HepG2 (cell line): ENCODE measurements around the gene KIRREL3. TPM values are rescaled to one million over a fixed set of nuclear protein-coding genes. Genes with fewer than 3 reads are reported as not detected.

Experiments used
- ATAC-seq: fragments of 200-7000 bp; cut with Tn5 transposase; 3 replicates; pipeline ENCODE4 v1.9.1; 2020; ENCODE audit warnings: mild to moderate bottlenecking, moderate library complexity
- BruUV-seq: library from RNA; stranded (reverse); fragments of 400-500 nt; replicated peaks from 2 replicates; lab custom pipeline; 2021; lab: Mats Ljungman, UMichigan
- CTCF ChIA-PET: fragments of 300-600 bp; formaldehyde crosslinking; extraction: SDS; loops from one replicate; lab custom pipeline; 2021; ENCODE audit warnings: low total read pairs, inconsistent platforms, low intra/inter-chr PET ratio; lab: Yijun Ruan, JAX
- POLR2A ChIA-PET: fragments of 350-600 bp; sonication (Branson Sonifier 250); formaldehyde crosslinking; loops from one replicate; lab custom pipeline; 2020; ENCODE audit warnings: antibody characterized with exemption, inconsistent platforms; lab: Yijun Ruan, JAX
- DNase-seq: peaks from one replicate; pipeline ENCODE4 v3.0.0-alpha.2; 2015; ENCODE audit warnings: low spot score
- FAIRE-seq: peaks from 3 replicates; lab custom pipeline; 2011; peaks lifted over from hg19 to GRCh38; lab: Jason Lieb, UNC
- H2AFZ ChIP-seq: one replicate; pipeline ENCODE4 v1.6.1; 2011; ENCODE audit warnings: low read length, inconsistent platforms
- H3K27ac ChIP-seq: fragments of 300-600 bp; 3 replicates; pipeline ENCODE4 v1.8.0; 2011; ENCODE audit warnings: mixed run types, mild to moderate bottlenecking, mixed read lengths, low read length, inconsistent platforms; ENCODE audit not compliant: insufficient read depth; ENCODE audit errors: extremely low read length
- H3K27me3 ChIP-seq, 2 experiments: fragments of 200-600 bp in 1 of 2; 2 replicates in 1 of 2; 3 replicates in 1 of 2; pipeline versions ENCODE4 v1.6.0 to v1.8.0; 2011; ENCODE audit warnings: low read length in 2 of 2, mild to moderate bottlenecking in 2 of 2, moderate library complexity in 2 of 2, inconsistent platforms in 1 of 2; ENCODE audit not compliant: insufficient read depth in 2 of 2, control insufficient read depth in 1 of 2
- H3K36me3 ChIP-seq, 2 experiments: fragments of 200-600 bp in 1 of 2; replicated peaks in 1 of 2; 2 replicates in 1 of 2; 3 replicates in 1 of 2; pipeline versions ENCODE4 v1.5.1 to v1.8.0; 2011; ENCODE audit warnings: low read length in 2 of 2, inconsistent platforms in 1 of 2; ENCODE audit not compliant: insufficient read depth in 2 of 2, control insufficient read depth in 1 of 2
- H3K4me1 ChIP-seq: 2 replicates; pipeline ENCODE4 v1.5.1; 2012; ENCODE audit warnings: low read length, inconsistent platforms; ENCODE audit not compliant: insufficient read depth
- H3K4me2 ChIP-seq: 2 replicates; pipeline ENCODE4 v1.6.0; 2011; ENCODE audit warnings: low read depth, low read length, inconsistent platforms
- H3K4me3 ChIP-seq, 3 experiments: fragments of 200-600 bp in 1 of 3; sonication (generic), shearing (Covaris generic) in 1 of 3; replicated peaks in 1 of 3; 2 replicates each; pipeline ENCODE4 v1.5.1; 2011 to 2016; ENCODE audit warnings: low read length in 3 of 3, inconsistent platforms in 2 of 3, low read depth in 2 of 3, mild to moderate bottlenecking in 2 of 3, control low read depth in 1 of 3, mixed read lengths in 1 of 3; ENCODE audit not compliant: insufficient read depth in 1 of 3
- H3K79me2 ChIP-seq: one replicate; pipeline ENCODE4 v1.6.1; 2011; ENCODE audit warnings: low read length, inconsistent platforms; ENCODE audit not compliant: insufficient read depth
- H3K9ac ChIP-seq: 2 replicates; pipeline ENCODE4 v1.6.0; 2011; ENCODE audit warnings: mild to moderate bottlenecking, low read depth, low read length, inconsistent platforms; ENCODE audit not compliant: insufficient read depth
- H3K9me3 ChIP-seq: 2 replicates; pipeline ENCODE4 v1.5.1; 2012; ENCODE audit warnings: mild to moderate bottlenecking, low read length
- H4K20me1 ChIP-seq: 2 replicates; pipeline ENCODE4 v1.6.0; 2011; ENCODE audit warnings: inconsistent platforms, mild to moderate bottlenecking, low read length, moderate library complexity; ENCODE audit not compliant: insufficient read depth
- ASH2L ChIP-seq: fragments of 300-600, 200-600 bp; sonication (generic); IDR thresholded peaks from 2 replicates; pipeline ENCODE4 v1.7.0; 2017; ENCODE audit warnings: low read depth, mild to moderate bottlenecking, moderate library complexity, mixed read lengths, low read length; ENCODE audit not compliant: insufficient read length
- FOSL2 ChIP-seq: sonication (generic); formaldehyde crosslinking; IDR thresholded peaks from 2 replicates; pipeline ENCODE4 v1.4.0; 2020; ENCODE audit warnings: missing genetic modification reagents
- PRDM4 ChIP-seq: sonication (generic); formaldehyde crosslinking; IDR thresholded peaks from 2 replicates; pipeline ENCODE4 v1.9.0; 2021; ENCODE audit warnings: missing genetic modification reagents, borderline replicate concordance
- XRCC5 ChIP-seq: fragments of 200-400 bp; formaldehyde crosslinking; optimal IDR thresholded peaks from 2 replicates; pipeline ENCODE3; 2017; ENCODE audit warnings: mild to moderate bottlenecking, low read length
- ZNF446 ChIP-seq: sonication (generic); formaldehyde crosslinking; IDR thresholded peaks from 2 replicates; pipeline ENCODE4 v1.5.0; 2020; ENCODE audit warnings: mild to moderate bottlenecking, missing genetic modification reagents
- ZNF558 ChIP-seq: sonication (generic); formaldehyde crosslinking; IDR thresholded peaks from 2 replicates; pipeline ENCODE4 v1.9.0; 2022; ENCODE audit warnings: mild to moderate bottlenecking, missing genetic modification reagents, borderline replicate concordance
- ZNF616 ChIP-seq: sonication (generic); formaldehyde crosslinking; IDR thresholded peaks from 2 replicates; pipeline ENCODE4 v1.5.0; 2020; ENCODE audit warnings: low read depth, mild to moderate bottlenecking, missing genetic modification reagents
- ZNF816 ChIP-seq: sonication (generic); formaldehyde crosslinking; IDR thresholded peaks from 2 replicates; pipeline ENCODE4 v1.8.0; 2022; ENCODE audit warnings: missing genetic modification reagents, mild to moderate bottlenecking, borderline replicate concordance
- WGBS: methylation state at CpG from one replicate; pipeline ENCODE4 v1.1.6; 2017; ENCODE audit warnings: low lambda C conversion rate; 5-methylcytosine and 5-hydroxymethylcytosine counted together
- in situ Hi-C: cut with HindIII; loops from 2 replicates; pipeline ENCODE4 v1.10.0; 2017; ENCODE audit warnings: low pct_unique_long_range_greater_than_20kb; ENCODE audit not compliant: extremely low pct_ligation_motif_present
- intact Hi-C: fragments of 100-400 bp; cut with micrococcal nuclease; formaldehyde crosslinking; loops from one replicate; pipeline ENCODE4 v1.10.0; 2022; ENCODE audit not compliant: unreplicated experiment
- polyA plus RNA-seq, 8 experiments: library from polyadenylated mRNA; depleted of rRNA in 3 of 8; stranded (reverse) in 7 of 8; unstranded in 1 of 8; fragments of >200 nt; fragmentation: Illumina TruSeq in 4 of 8; extraction: Trizol in 4 of 8; gene quantifications; 2 replicates each; pipeline versions ENCODE4 v1.2.1 to v1.2.3, GENCODE V29; 2011 to 2016; ENCODE audit warnings: low read depth in 4 of 8, missing spikeins in 1 of 8, mixed read lengths in 1 of 8; ENCODE audit not compliant: insufficient read depth in 1 of 8
- total RNA-seq, 5 experiments: library from RNA; depleted of rRNA; stranded (reverse); fragments of >200 nt; fragmentation: Illumina TruSeq; extraction: Trizol; gene quantifications; 2 replicates each; pipeline ENCODE4 v1.2.3, GENCODE V29; 2016; ENCODE audit warnings: low read depth in 1 of 5
- TF ChIP-seq, protein P1 (sequence below): sonication (generic); formaldehyde crosslinking; IDR thresholded peaks from 2 replicates; pipeline ENCODE4 v1.5.1; 2020; ENCODE audit warnings: mild to moderate bottlenecking, missing genetic modification reagents, moderate library complexity

The KIRREL3 gene
- total and polyA plus RNA-seq, 2 of the 13 experiments (the other 11 are each of a cell fraction or from before 2014, with no cell fraction given): not detected

GRCh38 chr11:126474220-126474619 is 526.4 kb downstream of the KIRREL3 start (continued):
- TF ChIP-seq, protein P1, sequence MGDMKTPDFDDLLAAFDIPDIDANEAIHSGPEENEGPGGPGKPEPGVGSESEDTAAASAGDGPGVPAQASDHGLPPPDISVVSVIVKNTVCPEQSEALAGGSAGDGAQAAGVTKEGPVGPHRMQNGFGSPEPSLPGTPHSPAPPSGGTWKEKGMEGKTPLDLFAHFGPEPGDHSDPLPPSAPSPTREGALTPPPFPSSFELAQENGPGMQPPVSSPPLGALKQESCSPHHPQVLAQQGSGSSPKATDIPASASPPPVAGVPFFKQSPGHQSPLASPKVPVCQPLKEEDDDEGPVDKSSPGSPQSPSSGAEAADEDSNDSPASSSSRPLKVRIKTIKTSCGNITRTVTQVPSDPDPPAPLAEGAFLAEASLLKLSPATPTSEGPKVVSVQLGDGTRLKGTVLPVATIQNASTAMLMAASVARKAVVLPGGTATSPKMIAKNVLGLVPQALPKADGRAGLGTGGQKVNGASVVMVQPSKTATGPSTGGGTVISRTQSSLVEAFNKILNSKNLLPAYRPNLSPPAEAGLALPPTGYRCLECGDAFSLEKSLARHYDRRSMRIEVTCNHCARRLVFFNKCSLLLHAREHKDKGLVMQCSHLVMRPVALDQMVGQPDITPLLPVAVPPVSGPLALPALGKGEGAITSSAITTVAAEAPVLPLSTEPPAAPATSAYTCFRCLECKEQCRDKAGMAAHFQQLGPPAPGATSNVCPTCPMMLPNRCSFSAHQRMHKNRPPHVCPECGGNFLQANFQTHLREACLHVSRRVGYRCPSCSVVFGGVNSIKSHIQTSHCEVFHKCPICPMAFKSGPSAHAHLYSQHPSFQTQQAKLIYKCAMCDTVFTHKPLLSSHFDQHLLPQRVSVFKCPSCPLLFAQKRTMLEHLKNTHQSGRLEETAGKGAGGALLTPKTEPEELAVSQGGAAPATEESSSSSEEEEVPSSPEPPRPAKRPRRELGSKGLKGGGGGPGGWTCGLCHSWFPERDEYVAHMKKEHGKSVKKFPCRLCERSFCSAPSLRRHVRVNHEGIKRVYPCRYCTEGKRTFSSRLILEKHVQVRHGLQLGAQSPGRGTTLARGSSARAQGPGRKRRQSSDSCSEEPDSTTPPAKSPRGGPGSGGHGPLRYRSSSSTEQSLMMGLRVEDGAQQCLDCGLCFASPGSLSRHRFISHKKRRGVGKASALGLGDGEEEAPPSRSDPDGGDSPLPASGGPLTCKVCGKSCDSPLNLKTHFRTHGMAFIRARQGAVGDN (CRISPR knock-in tag): peak; percentile 24; the same call in 1 of the 2 replicates
- TF ChIP-seq ZNF816 (CRISPR knock-in tag): no peak
- TF ChIP-seq XRCC5: peak; percentile 8
- TF ChIP-seq FOSL2 (CRISPR knock-in tag): peak; percentile 27; the same call in 1 of the 2 replicates

GRCh38 chr11:126473269-126473668 is 527.3 kb downstream of the KIRREL3 start:
- CTCF ChIA-PET: no interaction called here
- Histone ChIP-seq H2AFZ (no peak overlapping the region), H3K4me1 (peaks cover 21% of the 10 kb centered on the region), H3K9ac (no peak overlapping the region), H3K27me3 (peaks cover 2 to 30% of the 10 kb centered on the region in 2 experiments; a peak in 3 of 5 replicates), H3K9me3 (no peaks in the 10 kb centered on the region), H3K4me3 (no peak overlapping the region), H3K4me2 (no peak overlapping the region), H3K36me3 (no peaks in the 10 kb centered on the region), H3K27ac (no peak overlapping the region), H4K20me1 (no peaks in the 10 kb centered on the region), H3K79me2 (no peaks in the 10 kb centered on the region)
- POLR2A ChIA-PET: no interaction called here
- no TSS peak for BruUV-seq
- in situ Hi-C loops (loop anchor here (10.0 kb wide), 1 partner anchor 168 kb away; the partner anchor contains the start of gene DCPS), intact Hi-C loops (no loop called here)
- DNase-seq (no peak), FAIRE-seq (no peak), ATAC-seq (no peak)
- 46% methylated on average over 12 of the region's 16 CpGs for WGBS
- TF ChIP-seq PRDM4 (CRISPR knock-in tag): no peak
- TF ChIP-seq ASH2L: no peak
- no peak for TF ChIP-seq ZNF558
- TF ChIP-seq ZNF446: no peak
- TF ChIP-seq ZNF616 (CRISPR knock-in tag): no peak
